Measurements from ENCODE around the gene LEKR1.
A peak's percentile ranks its signal among the peaks of the same experiment; 100 is the strongest.

Gene LEKR1

GRCh38 chr3:157083824-157084223 is 257.7 kb downstream of the LEKR1 start:
- peaks cover 48% of the 10 kb centered on the region for H3K4me1 ChIP-seq (ENCODE audit: insufficient read depth, poor library complexity, severe bottlenecking)
- no peaks in the 10 kb centered on the region for H3K9me3 ChIP-seq (ENCODE audit: severe bottlenecking)
- no peaks in the 10 kb centered on the region for H3K27me3 ChIP-seq (ENCODE audit: insufficient read depth, poor library complexity, severe bottlenecking)
- TF ChIP-seq CTCF (IDR thresholded peaks at IDR 0.05; ENCODE audit: poor library complexity, severe bottlenecking) = no peak
- ATAC-seq (ENCODE audit: low read depth) (no peak), DNase-seq (ENCODE audit: low spot score) (no peak)
- no peak overlapping the region for H3K4me3 ChIP-seq (ENCODE audit: severe bottlenecking)
- H3K36me3 ChIP-seq (ENCODE audit: low read depth) = no peaks in the 10 kb centered on the region
- peak overlapping the region; percentile 96 for H3K27ac ChIP-seq (ENCODE audit: poor library complexity, severe bottlenecking)

DNA sequence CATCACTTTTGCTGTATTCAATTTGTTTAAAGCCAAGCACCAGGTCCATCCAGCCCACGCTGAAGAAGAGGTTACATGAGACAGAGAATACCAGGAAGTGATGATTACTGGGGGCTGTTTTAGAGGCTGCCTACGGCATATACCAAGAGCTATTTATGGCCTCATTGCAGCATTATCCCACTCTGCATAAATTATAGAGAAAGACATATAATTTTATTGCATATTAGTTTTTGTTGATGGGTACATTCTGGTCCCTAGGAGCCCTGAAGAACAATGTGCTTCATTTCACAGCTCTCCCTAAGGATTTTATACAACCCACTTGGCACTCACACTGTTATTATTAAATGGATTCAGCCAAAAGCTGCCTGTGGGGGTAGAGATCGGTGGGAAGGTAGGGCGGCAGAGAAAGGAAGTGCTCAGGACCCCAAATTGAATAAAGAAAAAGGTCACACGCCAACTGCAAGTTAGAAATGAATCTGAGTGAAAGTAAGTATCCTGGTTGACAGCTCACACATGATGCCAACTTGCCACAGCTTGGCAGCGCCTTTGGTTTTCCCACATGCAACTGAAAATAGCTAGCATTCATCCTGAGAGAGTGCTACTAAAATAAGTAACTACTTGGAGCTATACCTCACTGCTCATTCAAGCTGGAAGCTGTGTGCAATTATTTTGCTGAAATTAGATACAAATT is 260.1 kb downstream of the LEKR1 start:
- no peaks in the 10 kb centered on the region for H3K9me3 ChIP-seq (ENCODE audit: severe bottlenecking)
- DNase-seq (ENCODE audit: low spot score) (no peak), ATAC-seq (ENCODE audit: low read depth) (no peak)
- H3K27ac ChIP-seq (ENCODE audit: poor library complexity, severe bottlenecking) = peak overlapping the region; percentile 98
- H3K4me1 ChIP-seq (ENCODE audit: insufficient read depth, poor library complexity, severe bottlenecking) = peaks cover 45% of the 10 kb centered on the region
- H3K36me3 ChIP-seq (ENCODE audit: low read depth) = no peaks in the 10 kb centered on the region
- H3K4me3 ChIP-seq (ENCODE audit: severe bottlenecking) = no peak overlapping the region
- H3K27me3 ChIP-seq (ENCODE audit: insufficient read depth, poor library complexity, severe bottlenecking) = no peaks in the 10 kb centered on the region
- no peak for TF ChIP-seq CTCF (IDR thresholded peaks at IDR 0.05; ENCODE audit: poor library complexity, severe bottlenecking)

DNA sequence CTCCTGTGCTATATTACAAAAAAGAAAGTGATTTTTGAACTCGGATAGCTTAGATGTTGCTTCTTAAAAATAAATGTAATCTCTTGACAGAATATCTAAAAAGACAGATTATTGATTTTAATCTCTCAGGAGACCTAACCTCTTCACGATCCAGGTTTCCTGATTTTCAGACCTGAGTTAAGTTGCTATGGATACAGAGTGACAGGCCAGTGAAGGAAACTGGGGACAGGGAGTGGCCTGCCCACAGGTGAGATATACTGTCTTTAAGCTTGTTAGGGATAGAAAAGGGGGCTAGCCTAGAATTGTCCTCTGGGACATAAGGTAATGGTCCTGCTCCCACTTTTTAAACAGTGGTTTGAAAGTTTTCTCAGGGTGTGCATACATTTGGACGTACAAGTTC is 260.6 kb downstream of the LEKR1 start:
- no peak for ATAC-seq (ENCODE audit: low read depth)

GRCh38 chr3:157087373-157087772 is 261.2 kb downstream of the LEKR1 start:
- H3K4me3 ChIP-seq (ENCODE audit: severe bottlenecking) = no peak overlapping the region
- no peak for TF ChIP-seq CTCF (IDR thresholded peaks at IDR 0.05; ENCODE audit: poor library complexity, severe bottlenecking)

More for the DNA sequence above, 260.6 kb downstream of the LEKR1 start:
- H3K4me3 ChIP-seq (ENCODE audit: severe bottlenecking) = no peak overlapping the region
- H3K4me1 ChIP-seq (ENCODE audit: insufficient read depth, poor library complexity, severe bottlenecking) = peaks cover 39% of the 10 kb centered on the region
- DNase-seq (ENCODE audit: low spot score) = no peak
- H3K9me3 ChIP-seq (ENCODE audit: severe bottlenecking) = no peaks in the 10 kb centered on the region
- no peak for TF ChIP-seq CTCF (IDR thresholded peaks at IDR 0.05; ENCODE audit: poor library complexity, severe bottlenecking)
- peak overlapping the region; percentile 98 for H3K27ac ChIP-seq (ENCODE audit: poor library complexity, severe bottlenecking)
- no peaks in the 10 kb centered on the region for H3K27me3 ChIP-seq (ENCODE audit: insufficient read depth, poor library complexity, severe bottlenecking)
- H3K36me3 ChIP-seq (ENCODE audit: low read depth) = no peaks in the 10 kb centered on the region

More at GRCh38 chr3:157087373-157087772, 261.2 kb downstream of the LEKR1 start:
- no peaks in the 10 kb centered on the region for H3K36me3 ChIP-seq (ENCODE audit: low read depth)
- H3K27ac ChIP-seq (ENCODE audit: poor library complexity, severe bottlenecking) = peak overlapping the region; percentile 98
- ATAC-seq (ENCODE audit: low read depth) = peak; percentile 47
- H3K4me1 ChIP-seq (ENCODE audit: insufficient read depth, poor library complexity, severe bottlenecking) = peaks cover 33% of the 10 kb centered on the region
- no peaks in the 10 kb centered on the region for H3K9me3 ChIP-seq (ENCODE audit: severe bottlenecking)
- no peaks in the 10 kb centered on the region for H3K27me3 ChIP-seq (ENCODE audit: insufficient read depth, poor library complexity, severe bottlenecking)
- no peak for DNase-seq (ENCODE audit: low spot score)

Measured in RWPE2 (cell line).